ENCODE data around the gene ACACB. TPM values are rescaled to one million over a fixed set of nuclear protein-coding genes. Genes with fewer than 3 reads are reported as not detected.

The ACACB gene
- total and polyA plus RNA-seq, 2 experiments from 2014 or later: 6.2 to 15.4 TPM

DNA sequence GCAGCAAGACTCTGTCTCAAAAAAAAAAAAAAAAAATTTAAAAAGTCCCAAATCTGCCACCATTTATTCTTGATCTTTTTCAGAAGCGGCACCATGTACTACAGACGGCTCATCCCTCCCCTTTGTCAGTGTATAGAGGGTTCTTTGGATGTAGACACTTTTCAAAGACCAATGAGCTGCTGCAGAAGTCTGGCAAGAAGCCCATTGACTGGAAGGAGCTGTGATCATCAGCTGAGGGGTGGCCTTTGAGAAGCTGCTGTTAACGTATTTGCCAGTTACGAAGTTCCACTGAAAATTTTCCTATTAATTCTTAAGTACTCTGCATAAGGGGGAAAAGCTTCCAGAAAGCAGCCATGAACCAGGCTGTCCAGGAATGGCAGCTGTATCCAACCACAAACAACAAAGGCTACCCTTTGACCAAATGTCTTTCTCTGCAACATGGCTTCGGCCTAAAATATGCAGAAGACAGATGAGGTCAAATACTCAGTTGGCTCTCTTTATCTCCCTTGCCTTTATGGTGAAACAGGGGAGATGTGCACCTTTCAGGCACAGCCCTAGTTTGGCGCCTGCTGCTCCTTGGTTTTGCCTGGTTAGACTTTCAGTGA, 6.5 kb upstream of the ACACB start:
- Histone ChIP-seq H3K27ac (ENCODE audit: low read depth) (peak overlapping the region; percentile 90), H3K4me3 (no peak overlapping the region), H3K9me2 (ENCODE audit: insufficient read depth) (no peaks in the 10 kb centered on the region), H3K4me2 (no peak overlapping the region), H3K27me3 (ENCODE audit: insufficient read depth) (no peaks in the 10 kb centered on the region), H3K4me1 (ENCODE audit: insufficient read depth) (peaks cover 9% of the 10 kb centered on the region; the same call in 1 of the 2 replicates), H2AFZ (no peak overlapping the region), H4K20me1 (replicated peaks; ENCODE audit: insufficient read depth) (peaks cover 17% of the 10 kb centered on the region), H3K36me3 (ENCODE audit: insufficient read depth) (peaks cover 31% of the 10 kb centered on the region), H3K79me2 (replicated peaks; ENCODE audit: insufficient read depth) (no peaks in the 10 kb centered on the region), H3F3A (replicated peaks; ENCODE audit: low read depth) (peaks cover 26% of the 10 kb centered on the region)
- Mint-ChIP-seq H3K27me3 (ENCODE audit: insufficient read depth, low read depth, poor library complexity) (peaks cover 5% of the 10 kb centered on the region), H3K27ac (no peak overlapping the region), H3K36me3 (ENCODE audit: low read depth) (peaks cover 57% of the 10 kb centered on the region), H3K4me1 (peaks cover 15% of the 10 kb centered on the region; the same call in 2 of the 3 replicates), H3K9me3 (no peaks in the 10 kb centered on the region), H3K4me3 (no peak overlapping the region)
- TF ChIP-seq EZH2phosphoT487 (IDR thresholded peaks at IDR 0.05; ENCODE audit: unreplicated experiment) (no peak), ZNF331 (CRISPR knock-in tag; IDR thresholded peaks at IDR 0.05; ENCODE audit: low read depth) (no peak), ETS1 (IDR thresholded peaks at IDR 0.05) (no peak), JUNB (IDR thresholded peaks at IDR 0.05; ENCODE audit: unreplicated experiment) (no peak), REST (IDR thresholded peaks at IDR 0.05; ENCODE audit: unreplicated experiment) (no peak), ZNF114 (CRISPR knock-in tag; IDR thresholded peaks at IDR 0.05) (no peak), STAT1 (IDR thresholded peaks at IDR 0.05; ENCODE audit: unreplicated experiment) (no peak), CREB1 (CRISPR knock-in tag; IDR thresholded peaks at IDR 0.05; ENCODE audit: low read depth) (no peak)
- TF ChIP-seq, protein P1, sequence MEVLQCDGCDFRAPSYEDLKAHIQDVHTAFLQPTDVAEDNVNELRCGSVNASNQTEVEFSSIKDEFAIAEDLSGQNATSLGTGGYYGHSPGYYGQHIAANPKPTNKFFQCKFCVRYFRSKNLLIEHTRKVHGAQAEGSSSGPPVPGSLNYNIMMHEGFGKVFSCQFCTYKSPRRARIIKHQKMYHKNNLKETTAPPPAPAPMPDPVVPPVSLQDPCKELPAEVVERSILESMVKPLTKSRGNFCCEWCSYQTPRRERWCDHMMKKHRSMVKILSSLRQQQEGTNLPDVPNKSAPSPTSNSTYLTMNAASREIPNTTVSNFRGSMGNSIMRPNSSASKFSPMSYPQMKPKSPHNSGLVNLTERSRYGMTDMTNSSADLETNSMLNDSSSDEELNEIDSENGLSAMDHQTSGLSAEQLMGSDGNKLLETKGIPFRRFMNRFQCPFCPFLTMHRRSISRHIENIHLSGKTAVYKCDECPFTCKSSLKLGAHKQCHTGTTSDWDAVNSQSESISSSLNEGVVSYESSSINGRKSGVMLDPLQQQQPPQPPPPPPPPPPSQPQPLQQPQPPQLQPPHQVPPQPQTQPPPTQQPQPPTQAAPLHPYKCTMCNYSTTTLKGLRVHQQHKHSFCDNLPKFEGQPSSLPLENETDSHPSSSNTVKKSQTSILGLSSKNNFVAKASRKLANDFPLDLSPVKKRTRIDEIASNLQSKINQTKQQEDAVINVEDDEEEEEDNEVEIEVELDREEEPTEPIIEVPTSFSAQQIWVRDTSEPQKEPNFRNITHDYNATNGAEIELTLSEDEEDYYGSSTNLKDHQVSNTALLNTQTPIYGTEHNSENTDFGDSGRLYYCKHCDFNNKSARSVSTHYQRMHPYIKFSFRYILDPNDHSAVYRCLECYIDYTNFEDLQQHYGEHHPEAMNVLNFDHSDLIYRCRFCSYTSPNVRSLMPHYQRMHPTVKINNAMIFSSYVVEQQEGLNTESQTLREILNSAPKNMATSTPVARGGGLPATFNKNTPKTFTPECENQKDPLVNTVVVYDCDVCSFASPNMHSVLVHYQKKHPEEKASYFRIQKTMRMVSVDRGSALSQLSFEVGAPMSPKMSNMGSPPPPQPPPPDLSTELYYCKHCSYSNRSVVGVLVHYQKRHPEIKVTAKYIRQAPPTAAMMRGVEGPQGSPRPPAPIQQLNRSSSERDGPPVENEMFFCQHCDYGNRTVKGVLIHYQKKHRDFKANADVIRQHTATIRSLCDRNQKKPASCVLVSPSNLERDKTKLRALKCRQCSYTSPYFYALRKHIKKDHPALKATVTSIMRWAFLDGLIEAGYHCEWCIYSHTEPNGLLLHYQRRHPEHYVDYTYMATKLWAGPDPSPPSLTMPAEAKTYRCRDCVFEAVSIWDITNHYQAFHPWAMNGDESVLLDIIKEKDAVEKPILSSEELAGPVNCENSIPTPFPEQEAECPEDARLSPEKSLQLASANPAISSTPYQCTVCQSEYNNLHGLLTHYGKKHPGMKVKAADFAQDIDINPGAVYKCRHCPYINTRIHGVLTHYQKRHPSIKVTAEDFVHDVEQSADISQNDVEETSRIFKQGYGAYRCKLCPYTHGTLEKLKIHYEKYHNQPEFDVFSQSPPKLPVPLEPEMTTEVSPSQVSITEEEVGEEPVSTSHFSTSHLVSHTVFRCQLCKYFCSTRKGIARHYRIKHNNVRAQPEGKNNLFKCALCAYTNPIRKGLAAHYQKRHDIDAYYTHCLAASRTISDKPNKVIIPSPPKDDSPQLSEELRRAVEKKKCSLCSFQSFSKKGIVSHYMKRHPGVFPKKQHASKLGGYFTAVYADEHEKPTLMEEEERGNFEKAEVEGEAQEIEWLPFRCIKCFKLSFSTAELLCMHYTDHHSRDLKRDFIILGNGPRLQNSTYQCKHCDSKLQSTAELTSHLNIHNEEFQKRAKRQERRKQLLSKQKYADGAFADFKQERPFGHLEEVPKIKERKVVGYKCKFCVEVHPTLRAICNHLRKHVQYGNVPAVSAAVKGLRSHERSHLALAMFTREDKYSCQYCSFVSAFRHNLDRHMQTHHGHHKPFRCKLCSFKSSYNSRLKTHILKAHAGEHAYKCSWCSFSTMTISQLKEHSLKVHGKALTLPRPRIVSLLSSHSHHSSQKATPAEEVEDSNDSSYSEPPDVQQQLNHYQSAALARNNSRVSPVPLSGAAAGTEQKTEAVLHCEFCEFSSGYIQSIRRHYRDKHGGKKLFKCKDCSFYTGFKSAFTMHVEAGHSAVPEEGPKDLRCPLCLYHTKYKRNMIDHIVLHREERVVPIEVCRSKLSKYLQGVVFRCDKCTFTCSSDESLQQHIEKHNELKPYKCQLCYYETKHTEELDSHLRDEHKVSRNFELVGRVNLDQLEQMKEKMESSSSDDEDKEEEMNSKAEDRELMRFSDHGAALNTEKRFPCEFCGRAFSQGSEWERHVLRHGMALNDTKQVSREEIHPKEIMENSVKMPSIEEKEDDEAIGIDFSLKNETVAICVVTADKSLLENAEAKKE (CRISPR knock-in tag; IDR thresholded peaks at IDR 0.05): no peak
- ATAC-seq: no peak
- DNase-seq (ENCODE audit: low spot score): no peak

Measured in GM23338 (cell line).